ENCODE measurements around the gene INPP5A. TPM values are rescaled to one million over a fixed set of nuclear protein-coding genes. Genes with fewer than 3 reads are reported as not detected.

The INPP5A gene
- total and polyA plus RNA-seq, 10 donors: 11.1 to 41.3 (median 30.8) TPM

DNA sequence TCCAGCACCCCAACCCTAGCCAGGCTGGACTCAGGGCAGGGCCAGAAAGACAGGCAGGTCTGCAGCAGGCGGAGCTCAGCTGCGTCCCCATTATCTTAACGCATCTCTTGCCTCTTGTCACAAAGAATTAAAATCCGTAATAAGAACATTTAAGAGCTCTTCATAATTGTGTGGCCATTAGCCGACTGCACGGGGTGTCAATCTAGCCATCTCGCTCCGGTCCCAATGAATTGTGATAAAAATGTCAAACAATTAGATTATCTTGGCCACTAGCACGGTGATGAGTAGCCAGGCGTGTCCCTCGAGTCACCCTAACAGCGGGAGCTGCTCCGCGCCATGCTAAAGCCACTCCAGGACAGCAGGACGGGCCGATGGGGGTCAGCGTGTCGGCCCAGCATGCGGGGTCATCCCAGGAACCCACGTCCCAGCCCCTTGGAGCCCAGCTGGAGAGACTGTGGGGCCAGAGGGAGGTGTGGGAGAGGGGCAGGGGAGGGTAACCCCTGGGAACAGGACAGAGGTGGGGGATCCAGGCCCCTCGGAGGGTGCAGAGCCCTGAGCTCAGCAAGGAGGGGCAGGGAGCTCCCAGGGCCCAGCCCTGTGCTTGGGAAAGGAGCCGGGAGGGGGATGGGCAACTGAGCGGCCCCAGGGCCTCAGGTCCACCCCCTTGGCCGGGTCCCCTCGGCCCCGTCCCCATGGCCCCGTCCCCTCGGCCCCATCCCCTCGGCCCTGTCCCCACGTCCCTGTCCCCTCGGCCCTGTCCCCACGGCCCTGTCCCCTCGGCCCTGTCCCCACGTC is 266.0 kb downstream of the INPP5A start:
- no peaks in the 10 kb centered on the region for H3K36me3 ChIP-seq
- no peak for TF ChIP-seq CTCF (IDR thresholded peaks at IDR 0.05 in 8 of 11, conservative IDR thresholded peaks at IDR 0.05 in 3 of 11)
- TF ChIP-seq POLR2A (IDR thresholded peaks at IDR 0.05): no peak
- TF ChIP-seq POLR2AphosphoS5 (IDR thresholded peaks at IDR 0.05): no peak
- intact Hi-C loops (cut with DNase I; ENCODE audit: low total_unique reads): no loop called here
- H3K4me3 ChIP-seq: no peak overlapping the region
- no peak for DNase-seq
- H3K9me3 ChIP-seq: peaks cover 0 to 8% (median 6%) of the 10 kb centered on the region in 8 donors
- peaks cover 0 to 18% (median 0%) of the 10 kb centered on the region in 7 donors for H3K27me3 ChIP-seq (replicated peaks in 1 of 7)
- H3K27ac ChIP-seq: no peak overlapping the region
- no peaks in the 10 kb centered on the region for H3K4me1 ChIP-seq
- 78 to 89% (median 83%) methylated on average over 27 to 34 of the region's 34 CpGs for WGBS, 5 donors

- peaks cover 0 to 8% (median 6%) of the 10 kb centered on the region in 8 donors for H3K9me3 ChIP-seq
- no peak overlapping the region for H3K27ac ChIP-seq
- intact Hi-C loops (cut with DNase I; ENCODE audit: low total_unique reads): no loop called here
- DNase-seq: no peak
- TF ChIP-seq CTCF (IDR thresholded peaks at IDR 0.05 in 8 of 11, conservative IDR thresholded peaks at IDR 0.05 in 3 of 11): no peak
- TF ChIP-seq POLR2AphosphoS5 (IDR thresholded peaks at IDR 0.05): no peak
- no peak for TF ChIP-seq POLR2A (IDR thresholded peaks at IDR 0.05)
- no peaks in the 10 kb centered on the region for H3K36me3 ChIP-seq
- no peak overlapping the region for H3K4me3 ChIP-seq
- no peaks in the 10 kb centered on the region for H3K4me1 ChIP-seq
- peaks cover 0 to 25% (median 0%) of the 10 kb centered on the region in 7 donors for H3K27me3 ChIP-seq (replicated peaks in 1 of 7)
- 89 to 96% (median 92%) methylated on average over 11 of the region's 11 CpGs for WGBS, 5 donors
Measured at GRCh38 chr10:132804287-132804686, 266.7 kb downstream of the INPP5A start.

- H3K36me3 ChIP-seq: no peaks in the 10 kb centered on the region
- intact Hi-C loops (cut with DNase I; ENCODE audit: low total_unique reads): no loop called here
- peaks cover 0 to 31% (median 0%) of the 10 kb centered on the region in 7 donors for H3K27me3 ChIP-seq (replicated peaks in 1 of 7)
- H3K4me3 ChIP-seq: no peak overlapping the region
- H3K27ac ChIP-seq: no peak overlapping the region
- H3K4me1 ChIP-seq: no peaks in the 10 kb centered on the region
- DNase-seq: no peak
- 75 to 80% (median 78%) methylated on average over 18 to 23 of the region's 23 CpGs for WGBS, 5 donors
- H3K9me3 ChIP-seq: peaks cover 0 to 8% (median 6%) of the 10 kb centered on the region in 8 donors
- TF ChIP-seq POLR2A (IDR thresholded peaks at IDR 0.05) (no peak), CTCF (IDR thresholded peaks at IDR 0.05 in 8 of 11, conservative IDR thresholded peaks at IDR 0.05 in 3 of 11) (no peak), POLR2AphosphoS5 (IDR thresholded peaks at IDR 0.05) (no peak)
Measured at GRCh38 chr10:132804785-132805426, 267.3 kb downstream of the INPP5A start.

DNA sequence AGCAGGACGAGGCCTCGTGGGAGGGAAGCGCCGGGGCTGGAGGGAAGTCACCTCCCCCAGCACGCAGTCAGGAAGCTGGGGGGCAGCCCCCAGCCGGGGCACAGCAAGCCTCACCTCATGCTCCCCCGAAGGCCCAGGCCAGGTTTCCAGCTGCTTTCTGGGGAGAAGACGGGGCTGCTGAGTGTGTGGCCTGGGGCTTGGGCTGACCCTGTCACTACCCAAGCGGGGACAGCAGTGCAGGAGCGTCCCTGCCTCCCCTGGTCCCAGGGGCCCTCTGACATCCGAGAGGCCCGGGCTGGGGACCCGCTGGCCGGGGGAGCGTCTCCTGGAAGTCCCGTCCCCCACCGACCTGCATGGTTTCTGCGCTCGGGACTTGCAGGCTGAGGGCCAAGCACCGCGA is 268.0 kb downstream of the INPP5A start:
- H3K27ac ChIP-seq: no peak overlapping the region
- H3K36me3 ChIP-seq: no peaks in the 10 kb centered on the region
- WGBS, 5 donors: 48 to 59% (median 52%) methylated on average over 18 to 21 of the region's 21 CpGs
- DNase-seq: peak; percentile 66
- intact Hi-C loops (cut with DNase I; ENCODE audit: low total_unique reads): no loop called here
- H3K27me3 ChIP-seq (replicated peaks in 1 of 7): peaks cover 0 to 38% (median 0%) of the 10 kb centered on the region in 7 donors
- H3K9me3 ChIP-seq: peaks cover 0 to 8% (median 6%) of the 10 kb centered on the region in 8 donors
- no peak for TF ChIP-seq POLR2A (IDR thresholded peaks at IDR 0.05)
- TF ChIP-seq POLR2AphosphoS5 (IDR thresholded peaks at IDR 0.05): no peak
- no peak for TF ChIP-seq CTCF (IDR thresholded peaks at IDR 0.05 in 8 of 11, conservative IDR thresholded peaks at IDR 0.05 in 3 of 11)
- no peak overlapping the region for H3K4me3 ChIP-seq
- no peaks in the 10 kb centered on the region for H3K4me1 ChIP-seq
